Activated T-cell treated with anti-CD3 and anti-CD28 coated beads for 48 hours (primary cell): ENCODE measurements around the gene MORC4.

Source experiments
- DNase-seq: peaks from one replicate; pipeline ENCODE4 v3.0.0-alpha.2; 2020; ENCODE audit warnings: low read depth

The MORC4 gene

GRCh38 chrX:106905064-106905708, 94.8 kb downstream of the MORC4 start:
- DNase-seq: no peak

GRCh38 chrX:106903856-106904528, 96.0 kb downstream of the MORC4 start:
- no peak for DNase-seq

- DNase-seq: no peak
Observed at GRCh38 chrX:106903291-106903824, 96.7 kb downstream of the MORC4 start, which contains the start of gene RIPPLY1. Gene RIPPLY1, minus strand, starts transcription at chrX:106903341. Its CDS starts 54 bp downstream, at chrX:106903287.

GRCh38 chrX:106902684-106903083, 97.3 kb downstream of the MORC4 start:
- DNase-seq: no peak

- DNase-seq: no peak
Observed at GRCh38 chrX:106901781-106902219, 98.2 kb downstream of the MORC4 start.

- no peak for DNase-seq
Observed at GRCh38 chrX:106901341-106901740, 98.7 kb downstream of the MORC4 start.

- no peak for DNase-seq
Observed at GRCh38 chrX:106899841-106900240, 100.2 kb downstream of the MORC4 start.

GRCh38 chrX:106899276-106899675, 100.7 kb downstream of the MORC4 start:
- no peak for DNase-seq

- DNase-seq: no peak
Observed at GRCh38 chrX:106898462-106898861, 101.5 kb downstream of the MORC4 start.

GRCh38 chrX:106897259-106897658, 102.8 kb downstream of the MORC4 start:
- DNase-seq: no peak

- no peak for DNase-seq
Observed at GRCh38 chrX:106894978-106895452, 105.0 kb downstream of the MORC4 start.

- peak; percentile 21 for DNase-seq
Observed at GRCh38 chrX:106894392-106894909, 105.6 kb downstream of the MORC4 start.

GRCh38 chrX:106891762-106892460, 108.1 kb downstream of the MORC4 start:
- DNase-seq: no peak
